SK-N-SH treated with all-trans-retinoic acid at 6 μM for 48 hours (cell line): ENCODE data around the gene TNPO3.

ENCODE experiments used
- ATAC-seq: fragments of 200-7000 bp; cut with Tn5 transposase; 3 replicates; pipeline ENCODE4 v1.9.1; 2020; ENCODE audit warnings: mild to moderate bottlenecking, moderate library complexity
- ARNTL ChIP-seq: fragments of 450-650 bp; formaldehyde crosslinking; IDR thresholded peaks from 2 replicates; pipeline ENCODE4 v1.5.0; 2020; ENCODE audit warnings: low read depth, mild to moderate bottlenecking, moderate library complexity, borderline replicate concordance
- BACH2 ChIP-seq: fragments of 250-450 bp; sonication (Bioruptor Pico); IDR thresholded peaks from 2 replicates; pipeline ENCODE4 v1.9.0; 2021; ENCODE audit warnings: mild to moderate bottlenecking, borderline replicate concordance
- CREB5 ChIP-seq: fragments of 250-450 bp; sonication (Bioruptor Pico); IDR thresholded peaks from 2 replicates; pipeline ENCODE4 v1.5.1; 2020; ENCODE audit warnings: low read depth, mild to moderate bottlenecking, moderate library complexity
- GLIS3 ChIP-seq: fragments of 250-450 bp; sonication (Bioruptor Pico); IDR thresholded peaks from 2 replicates; pipeline ENCODE4 v1.5.0; 2020; ENCODE audit warnings: mild to moderate bottlenecking, moderate library complexity
- ISL1 ChIP-seq: fragments of 250-450 bp; sonication (Bioruptor Pico); IDR thresholded peaks from 2 replicates; pipeline ENCODE4 v2.1.2; 2022; ENCODE audit warnings: mild to moderate bottlenecking, moderate library complexity
- PATZ1 ChIP-seq: fragments of 250-450 bp; sonication (Bioruptor Pico); IDR thresholded peaks from 2 replicates; pipeline ENCODE4 v1.8.0; 2020; ENCODE audit warnings: mild to moderate bottlenecking, moderate library complexity, borderline replicate concordance
- POU6F1 ChIP-seq: fragments of 250-450 bp; sonication (Bioruptor Pico); IDR thresholded peaks from 2 replicates; pipeline ENCODE4 v1.8.0; 2021; ENCODE audit warnings: low read depth, mild to moderate bottlenecking, moderate library complexity, borderline replicate concordance
- PPARA ChIP-seq: fragments of 250-450 bp; sonication (Bioruptor Pico); IDR thresholded peaks from 2 replicates; pipeline ENCODE4 v1.5.0; 2020; ENCODE audit warnings: mild to moderate bottlenecking, borderline replicate concordance
- RARB ChIP-seq: fragments of 250-450 bp; sonication (Bioruptor Pico); IDR thresholded peaks from 2 replicates; pipeline ENCODE4 v1.8.0; 2021; ENCODE audit warnings: mild to moderate bottlenecking, moderate library complexity
- TOX ChIP-seq: fragments of 250-450 bp; sonication (Bioruptor Pico); IDR thresholded peaks from 2 replicates; pipeline ENCODE4 v1.8.0; 2021; ENCODE audit warnings: mild to moderate bottlenecking, moderate library complexity, borderline replicate concordance
- TSHZ2 ChIP-seq: fragments of 250-450 bp; sonication (Bioruptor Pico); IDR thresholded peaks from 2 replicates; pipeline ENCODE4 v1.5.0; 2020; ENCODE audit warnings: mild to moderate bottlenecking, moderate library complexity
- ZFP3 ChIP-seq: fragments of 250-450 bp; sonication (Bioruptor Pico); IDR thresholded peaks from 2 replicates; pipeline ENCODE4 v1.5.0; 2020; ENCODE audit warnings: mild to moderate bottlenecking, moderate library complexity
- ZFP30 ChIP-seq: fragments of 450-650 bp; formaldehyde crosslinking; IDR thresholded peaks from 2 replicates; pipeline ENCODE4 v1.5.0; 2022; ENCODE audit warnings: mild to moderate bottlenecking, moderate library complexity
- ZNF565 ChIP-seq: fragments of 450-650 bp; formaldehyde crosslinking; conservative IDR thresholded peaks from 2 replicates; pipeline ENCODE4 v1.5.0; 2020; ENCODE audit warnings: low read depth, mild to moderate bottlenecking, moderate library complexity
- ZNF70 ChIP-seq: fragments of 450-650 bp; formaldehyde crosslinking; IDR thresholded peaks from 2 replicates; pipeline ENCODE4 v1.5.0; 2020; ENCODE audit warnings: mild to moderate bottlenecking, moderate library complexity
- ZNF8 ChIP-seq: fragments of 450-650 bp; formaldehyde crosslinking; IDR thresholded peaks from 2 replicates; pipeline ENCODE4 v1.5.0; 2020; ENCODE audit warnings: mild to moderate bottlenecking, moderate library complexity

The TNPO3 gene

GRCh38 chr7:128931965-128932861, 122.7 kb downstream of the TNPO3 start (continued):
- no peak for TF ChIP-seq TSHZ2 (CRISPR knock-in tag)
- no peak for TF ChIP-seq GLIS3 (CRISPR knock-in tag)
- no peak for TF ChIP-seq ZNF8 (CRISPR knock-in tag)

- no peak for TF ChIP-seq PPARA (CRISPR knock-in tag)
- no peak for TF ChIP-seq ZNF565 (CRISPR knock-in tag)
- TF ChIP-seq PATZ1 (CRISPR knock-in tag): no peak
- TF ChIP-seq POU6F1 (CRISPR knock-in tag): no peak
- no peak for TF ChIP-seq ARNTL (CRISPR knock-in tag)
- no peak for TF ChIP-seq TOX (CRISPR knock-in tag)
- no peak for TF ChIP-seq BACH2 (CRISPR knock-in tag)
- no peak for TF ChIP-seq GLIS3 (CRISPR knock-in tag)
- no peak for TF ChIP-seq CREB5 (CRISPR knock-in tag)
- no peak for TF ChIP-seq ZFP3 (CRISPR knock-in tag)
- no peak for TF ChIP-seq ISL1 (CRISPR knock-in tag)
- ATAC-seq: no peak
These were observed 123.6 kb downstream of the TNPO3 start for GRCh38 chr7:128931190-128931798.

GRCh38 chr7:128928882-128929788, 125.8 kb downstream of the TNPO3 start:
- TF ChIP-seq RARB (CRISPR knock-in tag): no peak
- TF ChIP-seq ZNF70 (CRISPR knock-in tag): no peak
- TF ChIP-seq ZFP30 (CRISPR knock-in tag): no peak
- no peak for TF ChIP-seq GLIS3 (CRISPR knock-in tag)
- no peak for TF ChIP-seq ARNTL (CRISPR knock-in tag)
- no peak for TF ChIP-seq ZNF8 (CRISPR knock-in tag)
- no peak for TF ChIP-seq PATZ1 (CRISPR knock-in tag)
- TF ChIP-seq, all 23 proteins: peak for 0
- no peak for ATAC-seq
